Skeletal muscle tissue (tissue), 4 donors: ENCODE data around the gene RDX. TPM values are rescaled to one million over a fixed set of nuclear protein-coding genes. Genes with fewer than 3 reads are reported as not detected.
"Not testable (repeated sequence)": the region's sequence is repeated elsewhere in the genome, so short reads cannot be mapped to it uniquely, and the experiment has no call there.

Experiments
- H3K27ac ChIP-seq: one replicate; pipeline ENCODE4 v1.7.0; 2013; ENCODE audit warnings: mild to moderate bottlenecking, low read depth, low read length, inconsistent platforms
- H3K27me3 ChIP-seq, 3 donors: one replicate each; pipeline ENCODE4 v1.7.0; 2013; ENCODE audit warnings: low read length in 3 of 3; ENCODE audit not compliant: control insufficient read depth in 3 of 3, insufficient read depth in 3 of 3
- H3K36me3 ChIP-seq, 3 donors: one replicate each; pipeline ENCODE4 v1.7.0; 2013; ENCODE audit warnings: low read length in 3 of 3; ENCODE audit not compliant: control insufficient read depth in 3 of 3, insufficient read depth in 3 of 3
- H3K4me1 ChIP-seq, 3 donors: one replicate each; pipeline ENCODE4 v1.7.0; 2013; ENCODE audit warnings: low read length in 3 of 3, mild to moderate bottlenecking in 3 of 3; ENCODE audit not compliant: control insufficient read depth in 3 of 3, insufficient read depth in 3 of 3
- H3K4me3 ChIP-seq, 3 donors: one replicate each; pipeline ENCODE4 v1.7.0; 2013; ENCODE audit warnings: low read length in 3 of 3
- H3K9ac ChIP-seq, 3 donors: one replicate each; pipeline ENCODE4 v1.7.0; 2013; ENCODE audit warnings: low read length in 3 of 3, mild to moderate bottlenecking in 3 of 3, moderate library complexity in 2 of 3, low read depth in 1 of 3
- H3K9me3 ChIP-seq, 3 donors: one replicate each; pipeline ENCODE4 v1.7.0; 2013; ENCODE audit warnings: low read length in 3 of 3; ENCODE audit not compliant: control insufficient read depth in 3 of 3
- total RNA-seq: library from RNA; depleted of rRNA; stranded (reverse); fragments of >200 nt; gene quantifications from one replicate; pipeline ENCODE4 v1.2.3, GENCODE V29; 2014
- donor health status: Osteomylitis.

RDX gene
- total RNA-seq, 1 donor from 2014 or later: 56.4 TPM

DNA sequence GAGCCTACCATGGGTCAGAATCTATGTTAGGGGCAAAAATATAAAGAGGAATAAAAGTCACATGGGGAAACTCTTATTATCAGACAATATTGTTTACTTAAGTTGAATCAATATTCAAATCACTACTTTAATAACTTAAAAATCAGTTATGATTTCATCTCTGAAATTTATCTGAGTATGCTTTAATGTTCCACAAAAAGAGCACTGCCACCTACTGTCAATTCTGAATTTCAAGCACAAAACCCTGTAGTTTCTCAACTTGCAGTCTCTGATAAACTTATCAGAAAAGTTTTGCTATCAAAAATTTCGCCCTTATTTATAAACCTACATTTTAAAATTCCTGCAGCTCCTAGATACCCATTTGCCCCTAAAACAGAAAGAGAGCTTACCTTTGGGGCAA is 47.3 kb downstream of the RDX start:
- Histone ChIP-seq H3K27ac (no peak overlapping the region), H3K27me3 (no peaks in the 10 kb centered on the region), H3K9me3 (no peaks in the 10 kb centered on the region), H3K4me1 (peaks cover 11 to 15% (median 13%) of the 10 kb centered on the region in 3 donors), H3K9ac (no peak overlapping the region), H3K36me3 (peaks cover 0 to 21% (median 18%) of the 10 kb centered on the region in 3 donors), H3K4me3 (no peak overlapping the region)

DNA sequence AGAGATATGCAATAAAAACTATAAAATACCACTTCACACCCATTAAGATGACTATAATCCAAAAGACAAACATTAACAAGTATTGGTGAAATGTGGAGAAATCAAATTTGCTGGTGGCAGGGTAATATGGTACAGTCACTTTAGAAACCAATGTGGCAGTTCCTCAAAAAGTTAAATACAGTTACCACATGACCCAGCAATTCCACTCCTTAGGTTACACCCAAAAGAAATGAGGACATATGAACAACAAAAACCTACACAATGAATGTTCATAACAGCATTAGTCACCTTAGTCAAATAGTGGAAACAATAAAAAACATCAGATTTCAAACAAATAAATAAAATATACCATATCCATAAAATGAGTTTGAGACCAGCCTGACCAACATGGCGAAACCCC is 52.6 kb downstream of the RDX start:
- H3K36me3 ChIP-seq: peaks cover 0 to 17% (median 9%) of the 10 kb centered on the region in 3 donors
- no peak overlapping the region for H3K9ac ChIP-seq
- no peak overlapping the region for H3K4me3 ChIP-seq
- no peak overlapping the region for H3K27ac ChIP-seq
- no peaks in the 10 kb centered on the region for H3K4me1 ChIP-seq
- H3K27me3 ChIP-seq: no peaks in the 10 kb centered on the region
- no peaks in the 10 kb centered on the region for H3K9me3 ChIP-seq

DNA sequence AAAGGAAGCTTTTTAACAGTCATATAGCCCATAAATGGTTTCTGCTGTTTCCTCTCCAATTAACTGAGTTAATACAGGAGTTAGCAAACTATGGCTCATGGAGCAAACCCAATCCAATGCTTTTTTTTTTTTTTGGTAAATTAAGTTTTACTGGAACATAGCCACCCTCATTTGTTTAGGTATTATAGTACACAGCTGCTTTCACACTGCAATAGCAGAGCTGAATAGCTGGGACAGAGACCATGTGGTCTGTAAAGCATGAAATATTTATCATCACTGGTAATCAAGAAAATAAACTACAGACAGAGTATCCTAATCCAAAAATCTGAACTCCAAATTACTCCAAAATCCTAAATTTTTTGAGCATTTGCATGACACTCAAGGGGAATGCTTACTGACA is 53.7 kb downstream of the RDX start:
- Histone ChIP-seq H3K9me3 (no peaks in the 10 kb centered on the region), H3K27me3 (no peaks in the 10 kb centered on the region), H3K27ac (no peak overlapping the region), H3K4me3 (no peak overlapping the region), H3K9ac (no peak overlapping the region), H3K36me3 (peaks cover 0 to 17% (median 9%) of the 10 kb centered on the region in 3 donors), H3K4me1 (no peaks in the 10 kb centered on the region)

DNA sequence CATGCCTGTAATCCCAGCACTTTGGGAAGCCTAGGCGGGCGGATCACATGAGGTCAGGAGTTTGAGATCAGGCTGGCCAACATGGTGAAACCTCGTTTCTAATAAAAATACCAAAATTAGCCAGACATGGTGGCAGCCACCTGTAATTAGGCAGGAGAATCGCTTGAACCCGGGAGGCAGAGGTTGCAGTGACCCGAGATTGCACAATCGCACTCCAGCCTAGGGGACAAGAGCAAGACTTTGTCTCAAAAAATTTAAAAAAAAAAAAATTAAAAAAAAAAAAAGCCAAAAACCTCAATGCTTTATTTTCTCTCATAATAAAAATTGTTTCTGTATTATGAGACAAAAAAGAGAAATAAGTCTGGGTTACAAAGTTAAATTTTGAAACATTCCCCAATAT is 54.2 kb downstream of the RDX start:
- no peak overlapping the region for H3K27ac ChIP-seq
- no peaks in the 10 kb centered on the region for H3K4me1 ChIP-seq
- no peaks in the 10 kb centered on the region for H3K27me3 ChIP-seq
- H3K36me3 ChIP-seq: peaks cover 0 to 17% (median 7%) of the 10 kb centered on the region in 3 donors
- no peaks in the 10 kb centered on the region for H3K9me3 ChIP-seq
- no peak overlapping the region for H3K4me3 ChIP-seq
- no peak overlapping the region for H3K9ac ChIP-seq

DNA sequence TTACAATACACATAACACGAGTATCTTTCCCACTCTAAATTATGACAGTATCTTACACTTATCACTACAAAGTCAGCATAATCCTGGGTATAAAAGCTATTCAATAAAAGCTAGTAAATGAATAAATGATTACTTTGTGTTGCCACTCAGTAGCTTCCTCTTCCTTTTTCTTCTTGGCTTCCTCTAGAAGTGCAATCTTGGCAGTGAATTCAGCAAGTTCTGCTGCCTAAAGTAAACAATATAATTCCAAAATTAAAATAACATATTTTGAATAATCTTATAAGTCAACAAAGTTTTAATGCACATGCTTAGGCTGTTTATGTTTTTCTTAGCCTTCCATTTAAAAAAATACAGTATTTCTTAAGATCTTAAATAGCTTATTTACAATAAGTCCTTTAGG is 60.4 kb downstream of the RDX start:
- Histone ChIP-seq H3K27ac (no peak overlapping the region), H3K36me3 (peaks cover 16 to 39% (median 36%) of the 10 kb centered on the region in 3 donors), H3K9me3 (no peaks in the 10 kb centered on the region), H3K9ac (no peak overlapping the region), H3K4me3 (no peak overlapping the region), H3K4me1 (no peaks in the 10 kb centered on the region), H3K27me3 (no peaks in the 10 kb centered on the region)

DNA sequence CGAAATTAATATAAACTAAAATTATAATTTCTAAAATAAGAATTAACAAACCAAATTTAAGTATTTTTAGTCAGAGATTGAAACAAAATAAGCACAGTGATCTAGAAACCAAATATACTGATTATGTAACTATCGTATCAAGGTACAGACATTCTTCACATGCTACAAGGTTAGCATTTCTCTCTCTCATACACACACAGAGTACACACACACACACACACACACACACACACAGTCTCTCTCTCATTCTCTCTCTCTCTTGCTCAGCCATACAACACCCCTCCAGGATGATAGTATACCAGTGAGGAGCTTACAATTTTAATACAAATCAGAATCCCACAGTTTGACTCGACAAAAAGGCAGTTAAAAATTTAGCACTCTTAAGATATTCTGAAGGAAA is 66.0 kb downstream of the RDX start:
- Histone ChIP-seq H3K9me3 (no peaks in the 10 kb centered on the region), H3K27ac (no peak overlapping the region), H3K27me3 (no peaks in the 10 kb centered on the region), H3K36me3 (peaks cover 16 to 42% (median 41%) of the 10 kb centered on the region in 3 donors), H3K4me1 (no peaks in the 10 kb centered on the region), H3K9ac (no peak overlapping the region), H3K4me3 (no peak overlapping the region)

DNA sequence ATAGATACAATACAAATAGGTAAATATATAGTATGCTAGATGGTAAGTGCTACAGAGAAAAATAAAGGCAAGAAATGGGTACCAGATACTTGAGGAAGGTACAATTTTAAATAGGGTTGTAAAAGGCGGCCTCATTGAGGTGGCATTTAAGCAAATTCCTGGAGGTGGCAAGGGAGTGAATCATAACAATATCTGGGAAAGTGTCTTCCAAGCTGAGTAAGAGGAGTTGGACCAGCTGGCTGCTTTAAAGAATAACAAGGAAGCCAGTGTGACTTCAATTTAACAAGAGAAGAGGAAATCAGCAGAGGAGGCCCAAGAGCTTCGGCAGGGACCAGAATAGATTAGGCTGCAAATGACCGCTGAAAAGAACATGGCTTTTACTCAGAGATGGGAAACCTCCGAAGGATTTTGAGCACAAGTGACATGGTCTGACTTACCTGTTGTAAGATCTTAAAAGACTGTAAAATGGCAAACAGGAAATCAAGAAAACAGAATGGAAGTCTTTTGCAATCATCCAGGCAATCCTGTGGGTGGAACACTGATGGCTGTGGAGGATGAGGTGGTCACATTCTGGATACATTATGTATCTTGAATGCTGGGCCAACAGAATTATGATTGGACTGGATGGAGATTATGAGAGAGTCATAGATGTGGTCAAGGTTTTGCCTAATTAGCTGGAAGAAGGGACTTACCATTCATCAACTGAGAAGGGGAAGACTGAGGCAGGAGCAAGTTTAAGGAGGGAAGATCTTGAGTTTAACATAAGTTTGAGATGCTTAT is 77.2 kb downstream of the RDX start:
- no peak overlapping the region for H3K9ac ChIP-seq
- H3K27ac ChIP-seq: no peak overlapping the region
- no peaks in the 10 kb centered on the region for H3K9me3 ChIP-seq
- H3K4me3 ChIP-seq: no peak overlapping the region
- H3K4me1 ChIP-seq: no peaks in the 10 kb centered on the region
- no peaks in the 10 kb centered on the region for H3K36me3 ChIP-seq
- H3K27me3 ChIP-seq: no peaks in the 10 kb centered on the region

DNA sequence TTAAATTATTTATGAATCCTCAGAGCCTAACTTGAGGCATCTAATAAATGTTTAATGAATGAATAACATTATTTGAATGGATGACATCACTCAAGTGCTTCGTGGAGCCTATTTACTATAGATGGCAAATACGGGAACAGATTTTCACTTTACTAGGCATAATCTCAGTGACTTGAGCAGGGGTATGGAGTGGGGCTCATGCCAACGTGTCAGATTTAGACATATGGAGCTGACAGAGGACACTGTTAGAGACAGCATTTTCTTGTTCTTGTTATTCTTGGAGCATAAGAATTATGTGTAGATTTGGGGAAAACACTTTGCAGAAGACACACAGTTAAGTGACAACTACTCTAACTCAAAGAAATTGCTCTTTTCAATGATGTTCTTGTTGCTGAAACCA is 78.5 kb downstream of the RDX start:
- Histone ChIP-seq H3K27me3 (no peaks in the 10 kb centered on the region), H3K9me3 (no peaks in the 10 kb centered on the region), H3K4me3 (no peak overlapping the region), H3K9ac (no peak overlapping the region), H3K4me1 (no peaks in the 10 kb centered on the region), H3K27ac (no peak overlapping the region), H3K36me3 (no peaks in the 10 kb centered on the region)

DNA sequence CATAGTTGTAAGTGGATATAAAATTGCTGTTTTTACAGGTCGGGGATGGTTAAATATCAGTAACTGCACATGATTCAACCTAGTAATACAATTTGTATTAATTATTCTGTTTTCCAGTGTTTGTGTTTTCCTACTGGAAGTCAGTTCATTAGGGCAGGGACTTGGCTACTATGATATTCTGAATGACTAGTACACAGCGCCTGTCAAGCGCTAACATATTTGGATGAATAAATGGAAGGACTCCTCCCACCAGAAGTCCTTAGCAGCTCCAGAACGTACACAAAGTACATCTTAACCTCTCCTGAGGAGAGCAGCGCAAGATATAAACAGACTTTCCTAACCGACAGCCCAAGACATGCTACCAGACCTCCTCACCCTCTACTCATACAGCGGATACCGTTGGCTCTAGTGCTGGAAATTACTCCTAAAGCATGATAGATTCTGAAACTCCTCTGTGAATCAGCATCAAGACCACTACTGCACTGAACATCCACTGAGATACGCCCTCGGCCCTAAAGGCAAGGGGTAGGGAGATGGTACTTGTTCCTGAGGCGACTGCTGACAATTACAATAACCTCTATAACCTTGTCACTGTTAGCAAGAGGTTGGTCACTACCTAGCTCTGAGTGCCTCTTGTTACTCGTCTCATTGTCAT is 79.1 kb downstream of the RDX start:
- no peaks in the 10 kb centered on the region for H3K36me3 ChIP-seq
- no peak overlapping the region for H3K4me3 ChIP-seq
- no peak overlapping the region for H3K9ac ChIP-seq
- no peaks in the 10 kb centered on the region for H3K9me3 ChIP-seq
- no peak overlapping the region for H3K27ac ChIP-seq
- H3K27me3 ChIP-seq: no peaks in the 10 kb centered on the region
- no peaks in the 10 kb centered on the region for H3K4me1 ChIP-seq

DNA sequence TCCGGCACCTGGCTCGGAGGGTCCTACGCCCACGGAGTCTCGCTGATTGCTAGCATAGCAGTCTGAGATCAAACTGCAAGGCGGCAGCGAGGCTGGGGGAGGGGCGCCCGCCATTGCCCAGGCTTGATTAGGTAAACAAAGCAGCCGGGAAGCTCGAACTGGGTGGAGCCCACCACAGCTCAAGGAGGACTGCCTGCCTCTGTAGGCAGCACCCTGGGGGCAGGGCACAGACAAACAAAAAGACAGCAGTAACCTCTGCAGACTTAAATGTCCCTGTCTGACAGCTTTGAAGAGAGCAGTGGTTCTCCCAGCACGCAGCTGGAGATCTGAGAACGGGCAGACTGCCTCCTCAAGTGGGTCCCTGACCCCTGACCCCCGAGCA is 87.1 kb downstream of the RDX start:
- not testable (repeated sequence) for H3K27ac ChIP-seq, H3K9ac ChIP-seq, H3K27me3 ChIP-seq, H3K9me3 ChIP-seq, H3K36me3 ChIP-seq, H3K4me3 ChIP-seq, H3K4me1 ChIP-seq
